Fibroblast of lung (primary cell): ENCODE results near the gene UQCC5. TPM values are rescaled to one million over a fixed set of nuclear protein-coding genes. Genes with fewer than 3 reads are reported as not detected.

ENCODE experiments used
- DNase-seq, 2 donors: peaks; one replicate each; pipeline versions ENCODE4 v3.0.0 to v3.0.0-alpha.2; 2010; ENCODE audit warnings: low read depth in 2 of 2
- H2AFZ ChIP-seq: 2 replicates; pipeline ENCODE4 v1.5.1; 2012; ENCODE audit warnings: low read length, control low read depth, inconsistent platforms
- H3K27ac ChIP-seq: 2 replicates; pipeline ENCODE4 v1.5.1; 2011; ENCODE audit warnings: low read length, control low read depth; ENCODE audit not compliant: insufficient read depth
- H3K27me3 ChIP-seq: 2 replicates; pipeline ENCODE4 v1.5.1; 2011; ENCODE audit warnings: mild to moderate bottlenecking, low read length; ENCODE audit not compliant: control insufficient read depth, insufficient read depth
- H3K36me3 ChIP-seq: 2 replicates; pipeline ENCODE4 v1.5.1; 2011; ENCODE audit warnings: low read length; ENCODE audit not compliant: control insufficient read depth, insufficient read depth
- H3K4me1 ChIP-seq: 2 replicates; pipeline ENCODE4 v1.5.1; 2011; ENCODE audit warnings: low read length; ENCODE audit not compliant: control insufficient read depth, insufficient read depth; ENCODE audit errors: extremely low read depth
- H3K4me2 ChIP-seq: 2 replicates; pipeline ENCODE4 v1.5.1; 2011; ENCODE audit warnings: low read length, control low read depth; ENCODE audit not compliant: insufficient read depth; ENCODE audit errors: extremely low read depth
- H3K4me3 ChIP-seq, 4 experiments: fragments of 200-600 bp in 1 of 4; sonication (generic) in 1 of 4; replicated peaks in 1 of 4; 2 replicates each; pipeline ENCODE4 v1.5.1; 2011 to 2016; ENCODE audit warnings: low read length in 4 of 4, low read depth in 3 of 4, mild to moderate bottlenecking in 3 of 4, control low read depth in 2 of 4, inconsistent platforms in 1 of 4, mixed read lengths in 1 of 4; ENCODE audit not compliant: insufficient read depth in 1 of 4; ENCODE audit errors: control extremely low read depth in 1 of 4
- H3K79me2 ChIP-seq: 2 replicates; pipeline ENCODE4 v1.5.1; 2012; ENCODE audit warnings: mild to moderate bottlenecking, low read length, inconsistent platforms; ENCODE audit not compliant: control insufficient read depth, insufficient read depth
- H3K9ac ChIP-seq: 2 replicates; pipeline ENCODE4 v1.5.1; 2011; ENCODE audit warnings: mild to moderate bottlenecking, low read length, control low read depth; ENCODE audit not compliant: insufficient read depth
- H3K9me3 ChIP-seq: 2 replicates; pipeline ENCODE4 v1.5.1; 2012; ENCODE audit warnings: low read depth, low read length; ENCODE audit not compliant: control insufficient read depth, insufficient read depth
- H4K20me1 ChIP-seq: 2 replicates; pipeline ENCODE4 v1.5.1; 2011; ENCODE audit warnings: low read length; ENCODE audit not compliant: control insufficient read depth, insufficient read depth; ENCODE audit errors: extremely low read depth
- CTCF ChIP-seq, 2 donors: IDR thresholded peaks in 1 of 2; conservative IDR thresholded peaks in 1 of 2; 1 replicate in 1 of 2; 2 replicates in 1 of 2; pipeline ENCODE4 v1.5.1; 2011 to 2012; ENCODE audit warnings: low read length in 2 of 2, control low read depth in 1 of 2, inconsistent platforms in 1 of 2, low read depth in 1 of 2, mild to moderate bottlenecking in 1 of 2
- EZH2 ChIP-seq: IDR thresholded peaks from 2 replicates; pipeline ENCODE4 v1.5.1; 2012; ENCODE audit warnings: low read length, control low read depth, mild to moderate bottlenecking; ENCODE audit errors: missing control alignments
- polyA plus RNA-seq, 2 donors: library from polyadenylated mRNA; depleted of rRNA in 1 of 2; stranded (reverse) in 1 of 2; unstranded in 1 of 2; fragments of >200 nt; gene quantifications; 2 replicates each; pipeline ENCODE4 v1.2.1, GENCODE V29; 2011 to 2012; ENCODE audit warnings: missing spikeins in 1 of 2
- total RNA-seq: library from RNA; depleted of rRNA; stranded (reverse); fragments of >200 nt; gene quantifications from 2 replicates; pipeline ENCODE4 v1.2.1, GENCODE V29; 2014

The UQCC5 gene
- total and polyA plus RNA-seq, 2 donors (not counting 1 experiment from before 2014, with no cell fraction given): 9.4 to 13.8 TPM

GRCh38 chr3:52487788-52488691, 48.4 kb upstream of the UQCC5 start:
- H3K9me3 ChIP-seq: no peaks in the 10 kb centered on the region
- H2AFZ ChIP-seq: no peak overlapping the region
- no peaks in the 10 kb centered on the region for H3K79me2 ChIP-seq
- no peak for DNase-seq
- no peaks in the 10 kb centered on the region for H4K20me1 ChIP-seq
- H3K9ac ChIP-seq: no peak overlapping the region
- H3K27me3 ChIP-seq: no peaks in the 10 kb centered on the region
- H3K4me1 ChIP-seq: peaks cover 16% of the 10 kb centered on the region
- H3K4me3 ChIP-seq: no peak overlapping the region
- peaks cover 59% of the 10 kb centered on the region for H3K36me3 ChIP-seq
- no peak for TF ChIP-seq CTCF (conservative IDR thresholded peaks at IDR 0.05 in 1 of 2, IDR thresholded peaks at IDR 0.05 in 1 of 2; ENCODE audit: low read depth in 1 of 2, low read length in 2 of 2)
- no peak for TF ChIP-seq EZH2
- no peak overlapping the region for H3K27ac ChIP-seq
- no peak overlapping the region for H3K4me2 ChIP-seq

- Histone ChIP-seq H3K4me3 (no peak overlapping the region), H3K9ac (no peak overlapping the region), H3K79me2 (no peaks in the 10 kb centered on the region), H3K36me3 (peaks cover 59% of the 10 kb centered on the region), H3K9me3 (no peaks in the 10 kb centered on the region), H3K27me3 (no peaks in the 10 kb centered on the region), H2AFZ (no peak overlapping the region), H3K27ac (no peak overlapping the region), H3K4me2 (no peak overlapping the region), H3K4me1 (peaks cover 9% of the 10 kb centered on the region), H4K20me1 (no peaks in the 10 kb centered on the region)
- no peak for DNase-seq
- TF ChIP-seq EZH2 (no peak), CTCF (conservative IDR thresholded peaks at IDR 0.05 in 1 of 2, IDR thresholded peaks at IDR 0.05 in 1 of 2; ENCODE audit: low read depth in 1 of 2, low read length in 2 of 2) (no peak)
Measured at GRCh38 chr3:52488746-52489145, 47.7 kb upstream of the UQCC5 start.

- no peak overlapping the region for H3K27ac ChIP-seq
Measured at GRCh38 chr3:52489453-52489852, 47.0 kb upstream of the UQCC5 start.

More at GRCh38 chr3:52489453-52489852, 47.0 kb upstream of the UQCC5 start:
- Histone ChIP-seq H3K9me3 (no peaks in the 10 kb centered on the region), H3K27me3 (no peaks in the 10 kb centered on the region), H3K9ac (no peak overlapping the region), H3K79me2 (no peaks in the 10 kb centered on the region), H3K4me2 (no peak overlapping the region), H4K20me1 (no peaks in the 10 kb centered on the region), H3K4me1 (peaks cover 7% of the 10 kb centered on the region), H2AFZ (no peak overlapping the region), H3K36me3 (peaks cover 58% of the 10 kb centered on the region), H3K4me3 (no peak overlapping the region)
- no peak for DNase-seq
- TF ChIP-seq CTCF (conservative IDR thresholded peaks at IDR 0.05 in 1 of 2, IDR thresholded peaks at IDR 0.05 in 1 of 2; ENCODE audit: low read depth in 1 of 2, low read length in 2 of 2) (no peak), EZH2 (no peak)
